CD4-positive, alpha-beta T cell (primary cell): ENCODE results near the gene SORT1. TPM values are rescaled to one million over a fixed set of nuclear protein-coding genes. Genes with fewer than 3 reads are reported as not detected.

Source experiments
- ATAC-seq: fragments of 200-7000 bp; cut with Tn5 transposase; one replicate; pipeline ENCODE4 v1.10.0; 2022; ENCODE audit warnings: mild to moderate bottlenecking; ENCODE audit not compliant: poor library complexity
- CTCF ChIA-PET: fragments of 350-600 bp; sonication (Branson Sonifier 250); formaldehyde crosslinking; loops from one replicate; lab custom pipeline; 2021; ENCODE audit warnings: antibody characterized with exemption, inconsistent platforms; lab: Charles Lee
- POLR2A ChIA-PET: fragments of 350-600 bp; sonication (Branson Sonifier 250); formaldehyde crosslinking; loops from one replicate; lab custom pipeline; 2021; ENCODE audit warnings: antibody characterized with exemption, inconsistent platforms; lab: Charles Lee
- DNase-seq, 14 experiments: peaks; one replicate each; pipeline ENCODE4 v3.0.0-alpha.2; 2013 to 2020; ENCODE audit warnings: mixed read lengths in 2 of 14
- H3K27ac ChIP-seq, 2 donors: one replicate each; pipeline versions ENCODE4 v1.5.1 to v1.7.0; 2013; ENCODE audit warnings: low read length in 2 of 2, low read depth in 1 of 2, mild to moderate bottlenecking in 1 of 2
- H3K27me3 ChIP-seq, 2 experiments: 1 replicate in 1 of 2; 2 replicates in 1 of 2; pipeline versions ENCODE4 v1.6.1 to v1.7.0; 2013; ENCODE audit warnings: low read length in 2 of 2, control low read depth in 1 of 2, mild to moderate bottlenecking in 1 of 2, moderate library complexity in 1 of 2; ENCODE audit not compliant: insufficient read depth in 2 of 2, control insufficient read depth in 1 of 2
- H3K36me3 ChIP-seq: one replicate; pipeline ENCODE4 v1.6.1; 2013; ENCODE audit warnings: low read length, control low read depth; ENCODE audit not compliant: insufficient read depth
- H3K4me1 ChIP-seq: one replicate; pipeline ENCODE4 v1.6.1; 2013; ENCODE audit warnings: low read length, control low read depth; ENCODE audit not compliant: insufficient read depth
- H3K4me3 ChIP-seq: one replicate; pipeline ENCODE4 v1.5.1; 2013; ENCODE audit warnings: mild to moderate bottlenecking, low read length, moderate library complexity
- H3K9me3 ChIP-seq, 2 experiments: 1 replicate in 1 of 2; 2 replicates in 1 of 2; pipeline versions ENCODE4 v1.6.1 to v1.7.0; 2013; ENCODE audit warnings: low read length in 2 of 2, mild to moderate bottlenecking in 2 of 2, control low read depth in 1 of 2, moderate library complexity in 1 of 2; ENCODE audit not compliant: control insufficient read depth in 1 of 2, insufficient read depth in 1 of 2
- H3K27ac Mint-ChIP-seq: one replicate; pipeline ENCODE4 v1.8.0; 2020; ENCODE audit warnings: mixed read lengths
- H3K27me3 Mint-ChIP-seq: one replicate; pipeline ENCODE4 v1.8.0; 2021; ENCODE audit warnings: mixed read lengths
- H3K36me3 Mint-ChIP-seq: one replicate; pipeline ENCODE4 v1.8.0; 2021; ENCODE audit warnings: low read depth, mixed read lengths
- H3K4me1 Mint-ChIP-seq: one replicate; pipeline ENCODE4 v1.8.0; 2021; ENCODE audit warnings: low read depth, mixed read lengths
- H3K4me3 Mint-ChIP-seq: one replicate; pipeline ENCODE4 v1.8.0; 2020; ENCODE audit warnings: mild to moderate bottlenecking, mixed read lengths
- H3K9me3 Mint-ChIP-seq: one replicate; pipeline ENCODE4 v1.8.0; 2020; ENCODE audit warnings: mixed read lengths
- intact Hi-C, 2 experiments: fragments of 100-400 bp; cut with DNase I in 1 of 2; cut with micrococcal nuclease in 1 of 2; formaldehyde crosslinking; loops; one replicate each; pipeline versions ENCODE4 v1.15.1 to v1.9.0; 2023 to 2025; cut with DNase I, micrococcal nuclease
- total RNA-seq, 174 experiments: library from RNA in 2 of 174; stranded (reverse) in 2 of 174; gene quantifications; one replicate each; pipeline ENCODE4 v1.2.3 and lab custom pipeline; 2021 to 2026
- TF ChIP-seq, protein P1 (sequence below): fragments of 200-600 bp; IDR thresholded peaks from one replicate; pipeline ENCODE4 v1.8.0; 2022; ENCODE audit warnings: antibody characterized with exemption, mild to moderate bottlenecking

The SORT1 gene
- total RNA-seq, 2 experiments from 2014 or later, result 0.22 to 0.73 TPM

DNA sequence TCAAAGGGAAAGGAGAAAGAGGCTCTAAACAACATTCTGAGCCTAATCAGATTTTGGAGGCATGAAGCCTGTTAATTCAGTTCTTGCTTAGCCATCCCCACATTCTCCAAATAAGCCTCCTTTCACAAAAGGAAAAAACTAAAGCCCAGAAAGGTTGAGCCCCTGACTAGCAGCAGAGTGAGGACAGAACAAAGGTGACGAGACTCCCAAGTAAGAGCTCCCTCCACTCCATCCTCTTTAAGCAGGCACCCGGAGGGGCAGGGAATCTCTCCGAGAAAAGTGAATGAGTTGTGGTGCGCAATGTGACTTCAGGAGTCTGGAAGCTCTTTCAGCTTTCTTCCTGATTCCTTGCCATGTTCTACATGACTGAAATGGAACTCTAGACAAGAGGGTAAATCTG, 47.5 kb downstream of the SORT1 start:
- H3K4me3 ChIP-seq, result no peak overlapping the region
- no peaks in the 10 kb centered on the region for H3K27me3 ChIP-seq
- no peak overlapping the region for H3K27ac ChIP-seq
- no peaks in the 10 kb centered on the region for H3K4me1 ChIP-seq
- DNase-seq, result no peak
- H3K36me3 ChIP-seq, result no peaks in the 10 kb centered on the region
- no peak overlapping the region for H3K27ac Mint-ChIP-seq
- no peak overlapping the region for H3K4me3 Mint-ChIP-seq
- TF ChIP-seq, protein P1, sequence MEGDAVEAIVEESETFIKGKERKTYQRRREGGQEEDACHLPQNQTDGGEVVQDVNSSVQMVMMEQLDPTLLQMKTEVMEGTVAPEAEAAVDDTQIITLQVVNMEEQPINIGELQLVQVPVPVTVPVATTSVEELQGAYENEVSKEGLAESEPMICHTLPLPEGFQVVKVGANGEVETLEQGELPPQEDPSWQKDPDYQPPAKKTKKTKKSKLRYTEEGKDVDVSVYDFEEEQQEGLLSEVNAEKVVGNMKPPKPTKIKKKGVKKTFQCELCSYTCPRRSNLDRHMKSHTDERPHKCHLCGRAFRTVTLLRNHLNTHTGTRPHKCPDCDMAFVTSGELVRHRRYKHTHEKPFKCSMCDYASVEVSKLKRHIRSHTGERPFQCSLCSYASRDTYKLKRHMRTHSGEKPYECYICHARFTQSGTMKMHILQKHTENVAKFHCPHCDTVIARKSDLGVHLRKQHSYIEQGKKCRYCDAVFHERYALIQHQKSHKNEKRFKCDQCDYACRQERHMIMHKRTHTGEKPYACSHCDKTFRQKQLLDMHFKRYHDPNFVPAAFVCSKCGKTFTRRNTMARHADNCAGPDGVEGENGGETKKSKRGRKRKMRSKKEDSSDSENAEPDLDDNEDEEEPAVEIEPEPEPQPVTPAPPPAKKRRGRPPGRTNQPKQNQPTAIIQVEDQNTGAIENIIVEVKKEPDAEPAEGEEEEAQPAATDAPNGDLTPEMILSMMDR, result no peak
- POLR2A ChIA-PET, result no interaction called here
- no peaks in the 10 kb centered on the region for H3K9me3 ChIP-seq
- H3K9me3 Mint-ChIP-seq, result no peaks in the 10 kb centered on the region
- intact Hi-C loops, result no loop called here
- CTCF ChIA-PET, result no interaction called here
- peaks cover 3% of the 10 kb centered on the region for H3K27me3 Mint-ChIP-seq
- peaks cover 5% of the 10 kb centered on the region for H3K4me1 Mint-ChIP-seq
- ATAC-seq, result no peak
- no peaks in the 10 kb centered on the region for H3K36me3 Mint-ChIP-seq

DNA sequence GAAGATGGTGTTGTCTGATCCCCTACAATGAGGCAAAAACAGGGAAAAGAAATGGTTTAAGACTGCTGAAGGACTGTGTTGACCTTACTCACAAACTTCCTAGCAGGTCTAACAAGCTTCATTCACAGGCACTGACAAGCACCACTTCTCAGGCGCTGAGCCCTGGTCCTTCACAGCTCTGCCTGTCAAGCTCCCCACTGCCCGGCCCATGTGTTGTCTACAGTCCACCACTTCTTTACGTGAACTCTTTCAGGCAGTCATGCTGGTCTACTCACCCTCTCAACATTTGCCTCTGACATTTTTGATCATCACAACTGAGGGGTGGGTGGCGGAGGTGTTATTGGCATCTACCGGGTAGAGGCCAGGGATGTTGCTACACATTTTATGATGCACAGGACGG, 50.2 kb downstream of the SORT1 start:
- H3K27ac ChIP-seq, result no peak overlapping the region
- TF ChIP-seq, protein P1, result no peak
- H3K36me3 ChIP-seq, result no peaks in the 10 kb centered on the region
- no peaks in the 10 kb centered on the region for H3K27me3 ChIP-seq
- POLR2A ChIA-PET, result no interaction called here
- H3K4me3 ChIP-seq, result no peak overlapping the region
- no peaks in the 10 kb centered on the region for H3K4me1 ChIP-seq
- intact Hi-C loops, result no loop called here
- DNase-seq (no peak), ATAC-seq (no peak)
- no peaks in the 10 kb centered on the region for H3K9me3 Mint-ChIP-seq
- H3K27ac Mint-ChIP-seq, result no peak overlapping the region
- no peaks in the 10 kb centered on the region for H3K36me3 Mint-ChIP-seq
- CTCF ChIA-PET, result no interaction called here
- H3K4me3 Mint-ChIP-seq, result no peak overlapping the region
- no peaks in the 10 kb centered on the region for H3K9me3 ChIP-seq
- H3K4me1 Mint-ChIP-seq, result no peaks in the 10 kb centered on the region
- H3K27me3 Mint-ChIP-seq, result peaks cover 3% of the 10 kb centered on the region

DNA sequence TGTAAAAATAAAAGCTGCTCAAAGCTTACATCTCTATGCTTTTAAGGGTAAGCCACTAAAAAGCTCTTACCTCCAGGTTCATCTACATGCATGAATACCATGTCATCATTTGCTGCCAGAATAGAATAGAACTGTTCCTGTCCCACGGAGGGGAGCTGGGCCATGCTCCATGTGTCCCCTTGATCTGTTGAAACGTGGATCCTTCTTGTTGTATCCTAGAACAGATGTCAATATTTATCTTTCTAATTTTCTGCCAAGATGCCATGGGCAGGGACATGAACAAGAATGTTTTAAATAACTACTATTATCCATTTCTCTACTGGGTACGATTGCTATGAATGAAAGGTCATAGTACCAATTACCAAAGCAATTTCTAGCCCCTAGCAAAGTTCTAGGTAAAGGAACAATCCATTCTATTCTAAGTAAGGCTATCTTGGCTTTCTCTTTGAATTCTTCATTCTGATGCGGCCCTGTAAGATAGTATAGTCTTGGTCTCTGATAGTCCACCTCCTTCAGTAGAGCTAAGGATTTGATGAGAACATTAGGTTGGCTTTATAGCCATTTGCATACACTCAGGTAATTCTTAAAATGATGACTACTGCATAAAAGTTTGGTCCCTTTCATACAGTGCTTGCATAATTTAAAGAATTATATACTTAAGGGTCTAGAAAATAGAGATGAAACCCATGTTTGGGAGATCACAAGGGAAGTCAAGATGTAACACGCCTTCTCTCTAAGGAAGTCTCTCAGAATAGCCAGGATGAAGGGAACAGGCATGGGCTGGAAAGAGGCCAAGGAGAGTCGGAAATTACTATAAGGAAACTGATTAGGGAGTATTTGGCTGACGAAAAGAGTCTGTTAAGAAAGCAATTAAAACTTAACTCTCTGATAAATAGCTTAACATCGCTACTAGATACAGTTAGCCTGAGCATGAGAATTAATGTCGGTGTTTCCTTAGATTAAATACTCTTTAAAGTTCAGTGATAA, 55.5 kb downstream of the SORT1 start:
- H3K27me3 ChIP-seq, result no peaks in the 10 kb centered on the region
- Mint-ChIP-seq H3K27me3 (peaks cover 3% of the 10 kb centered on the region), H3K4me3 (no peak overlapping the region), H3K4me1 (no peaks in the 10 kb centered on the region), H3K36me3 (no peaks in the 10 kb centered on the region), H3K27ac (no peak overlapping the region), H3K9me3 (no peaks in the 10 kb centered on the region)
- TF ChIP-seq, protein P1, result no peak
- no peak for ATAC-seq
- intact Hi-C loops, result no loop called here
- no peaks in the 10 kb centered on the region for H3K9me3 ChIP-seq
- H3K27ac ChIP-seq, result no peak overlapping the region
- no peak overlapping the region for H3K4me3 ChIP-seq
- no peaks in the 10 kb centered on the region for H3K4me1 ChIP-seq
- ChIA-PET CTCF (no interaction called here), POLR2A (no interaction called here)
- H3K36me3 ChIP-seq, result no peaks in the 10 kb centered on the region
- no peak for DNase-seq
